GM18508 (cell line): ENCODE data around the gene TOP2A.

Experiments
- ATAC-seq: cut with Tn5 transposase; IDR thresholded peaks from one replicate; pipeline ENCODE4 v1.9.1; 2021; ENCODE audit warnings: moderate number of reproducible peaks; ENCODE audit not compliant: insufficient read depth, unreplicated experiment

Gene TOP2A, protein sequence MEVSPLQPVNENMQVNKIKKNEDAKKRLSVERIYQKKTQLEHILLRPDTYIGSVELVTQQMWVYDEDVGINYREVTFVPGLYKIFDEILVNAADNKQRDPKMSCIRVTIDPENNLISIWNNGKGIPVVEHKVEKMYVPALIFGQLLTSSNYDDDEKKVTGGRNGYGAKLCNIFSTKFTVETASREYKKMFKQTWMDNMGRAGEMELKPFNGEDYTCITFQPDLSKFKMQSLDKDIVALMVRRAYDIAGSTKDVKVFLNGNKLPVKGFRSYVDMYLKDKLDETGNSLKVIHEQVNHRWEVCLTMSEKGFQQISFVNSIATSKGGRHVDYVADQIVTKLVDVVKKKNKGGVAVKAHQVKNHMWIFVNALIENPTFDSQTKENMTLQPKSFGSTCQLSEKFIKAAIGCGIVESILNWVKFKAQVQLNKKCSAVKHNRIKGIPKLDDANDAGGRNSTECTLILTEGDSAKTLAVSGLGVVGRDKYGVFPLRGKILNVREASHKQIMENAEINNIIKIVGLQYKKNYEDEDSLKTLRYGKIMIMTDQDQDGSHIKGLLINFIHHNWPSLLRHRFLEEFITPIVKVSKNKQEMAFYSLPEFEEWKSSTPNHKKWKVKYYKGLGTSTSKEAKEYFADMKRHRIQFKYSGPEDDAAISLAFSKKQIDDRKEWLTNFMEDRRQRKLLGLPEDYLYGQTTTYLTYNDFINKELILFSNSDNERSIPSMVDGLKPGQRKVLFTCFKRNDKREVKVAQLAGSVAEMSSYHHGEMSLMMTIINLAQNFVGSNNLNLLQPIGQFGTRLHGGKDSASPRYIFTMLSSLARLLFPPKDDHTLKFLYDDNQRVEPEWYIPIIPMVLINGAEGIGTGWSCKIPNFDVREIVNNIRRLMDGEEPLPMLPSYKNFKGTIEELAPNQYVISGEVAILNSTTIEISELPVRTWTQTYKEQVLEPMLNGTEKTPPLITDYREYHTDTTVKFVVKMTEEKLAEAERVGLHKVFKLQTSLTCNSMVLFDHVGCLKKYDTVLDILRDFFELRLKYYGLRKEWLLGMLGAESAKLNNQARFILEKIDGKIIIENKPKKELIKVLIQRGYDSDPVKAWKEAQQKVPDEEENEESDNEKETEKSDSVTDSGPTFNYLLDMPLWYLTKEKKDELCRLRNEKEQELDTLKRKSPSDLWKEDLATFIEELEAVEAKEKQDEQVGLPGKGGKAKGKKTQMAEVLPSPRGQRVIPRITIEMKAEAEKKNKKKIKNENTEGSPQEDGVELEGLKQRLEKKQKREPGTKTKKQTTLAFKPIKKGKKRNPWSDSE (N-terminal part only)

GRCh38 chr17:40417609-40418427 is at the start of gene TOP2A:
TSS of gene TOP2A (minus strand) at chr17:40417896. CDS start at chr17:40417791, 105 bp downstream.
- peak; percentile 83 for ATAC-seq

- ATAC-seq: no peak
Measured at GRCh38 chr17:40467281-40467867, 49.7 kb upstream of the TOP2A start.

- ATAC-seq: no peak
Measured at GRCh38 chr17:40466298-40466971, 48.7 kb upstream of the TOP2A start.

- ATAC-seq: no peak
Measured at GRCh38 chr17:40464392-40464855, 46.7 kb upstream of the TOP2A start.

GRCh38 chr17:40463122-40463550 is 45.4 kb upstream of the TOP2A start:
- ATAC-seq: no peak

GRCh38 chr17:40462343-40463121 is 44.8 kb upstream of the TOP2A start:
- no peak for ATAC-seq

GRCh38 chr17:40461732-40462342 is 44.1 kb upstream of the TOP2A start:
- no peak for ATAC-seq

GRCh38 chr17:40460968-40461731 is 43.5 kb upstream of the TOP2A start:
- ATAC-seq: no peak

DNA sequence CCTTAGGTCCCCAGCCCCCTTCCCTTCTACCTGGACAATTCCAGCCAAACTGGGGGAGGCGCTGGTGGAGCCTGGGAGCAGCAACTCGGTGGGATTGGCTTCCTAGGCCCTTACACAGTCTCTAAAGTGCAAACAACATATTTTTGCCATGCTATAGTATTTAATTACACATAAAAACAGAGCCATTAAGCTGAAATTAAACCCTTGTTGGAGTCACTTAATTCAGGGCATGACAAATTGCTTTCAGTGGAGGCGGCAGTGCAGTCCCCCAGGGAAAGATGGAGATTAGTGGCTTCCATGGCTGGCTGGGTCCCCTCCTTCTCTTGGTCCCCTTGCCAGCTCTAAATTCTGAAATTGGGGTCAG is 42.9 kb upstream of the TOP2A start:
- ATAC-seq: no peak

- ATAC-seq: no peak
Measured at GRCh38 chr17:40459636-40460603, 42.2 kb upstream of the TOP2A start.

GRCh38 chr17:40458851-40459482 is 41.3 kb upstream of the TOP2A start:
- no peak for ATAC-seq

- no peak for ATAC-seq
Measured at GRCh38 chr17:40457964-40458791, 40.5 kb upstream of the TOP2A start.

DNA sequence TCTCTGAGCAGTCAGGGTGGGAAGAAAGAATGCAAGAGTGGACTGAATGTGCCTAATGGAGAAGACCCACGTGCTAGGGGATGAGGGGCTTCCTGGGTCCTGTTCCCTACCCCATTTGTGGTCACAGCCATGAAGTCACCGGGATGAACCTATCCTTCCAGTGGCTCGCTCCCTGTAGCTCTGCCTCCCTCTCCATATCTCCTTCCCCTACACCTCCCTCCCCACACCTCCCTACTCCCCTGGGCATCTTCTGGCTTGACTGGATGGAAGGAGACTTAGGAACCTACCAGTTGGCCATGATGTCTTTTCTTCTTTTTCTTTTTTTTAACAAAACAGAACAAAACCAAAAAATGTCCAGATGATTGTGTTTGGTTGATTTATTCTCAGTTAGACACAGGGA is 39.7 kb upstream of the TOP2A start:
- no peak for ATAC-seq

DNA sequence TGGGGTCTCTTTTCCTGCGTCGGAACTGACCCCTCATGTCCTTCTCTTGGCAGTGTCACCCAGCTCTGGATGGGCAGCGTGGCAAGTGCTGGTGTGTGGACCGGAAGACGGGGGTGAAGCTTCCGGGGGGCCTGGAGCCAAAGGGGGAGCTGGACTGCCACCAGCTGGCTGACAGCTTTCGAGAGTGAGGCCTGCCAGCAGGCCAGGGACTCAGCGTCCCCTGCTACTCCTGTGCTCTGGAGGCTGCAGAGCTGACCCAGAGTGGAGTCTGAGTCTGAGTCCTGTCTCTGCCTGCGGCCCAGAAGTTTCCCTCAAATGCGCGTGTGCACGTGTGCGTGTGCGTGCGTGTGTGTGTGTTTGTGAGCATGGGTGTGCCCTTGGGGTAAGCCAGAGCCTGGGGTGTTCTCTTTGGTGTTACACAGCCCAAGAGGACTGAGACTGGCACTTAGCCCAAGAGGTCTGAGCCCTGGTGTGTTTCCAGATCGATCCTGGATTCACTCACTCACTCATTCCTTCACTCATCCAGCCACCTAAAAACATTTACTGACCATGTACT is 38.8 kb upstream of the TOP2A start:
- ATAC-seq: no peak
